ENCODE measurements around the gene KLHL22.

DNA sequence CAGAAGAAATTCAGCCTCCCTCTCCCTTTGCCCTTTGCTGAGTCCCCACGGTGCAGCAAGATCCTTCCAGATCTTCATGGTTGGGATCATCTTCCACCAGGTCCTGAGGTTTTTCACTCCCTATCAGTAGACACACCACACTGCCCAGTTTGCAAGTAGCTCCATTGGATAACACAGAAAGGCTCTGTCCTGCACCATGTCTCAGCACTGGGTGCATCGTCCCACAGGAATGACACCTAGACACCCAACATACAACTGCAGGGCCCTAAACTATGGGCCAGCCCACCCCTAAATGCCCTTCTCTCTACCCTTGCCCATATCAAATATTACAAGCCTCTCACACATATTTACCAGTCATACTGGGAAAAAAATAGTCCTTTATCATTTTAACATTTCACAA, 9.4 kb downstream of the KLHL22 start:
- TF ChIP-seq POLR2A (IDR thresholded peaks at IDR 0.05; ENCODE audit: low read depth, low read length) (no peak), CTCF (IDR thresholded peaks at IDR 0.05; ENCODE audit: extremely low read depth in 1 of 2, insufficient read depth in 1 of 2, low read depth in 1 of 2, low read length in 2 of 2) (no peak)

All from endothelial cell of umbilical vein (primary cell).